ENCODE results near the gene PLA2G4B. TPM values are rescaled to one million over a fixed set of nuclear protein-coding genes. Genes with fewer than 3 reads are reported as not detected.

PLA2G4B gene
- total RNA-seq, 1 donor from 2014 or later: 2.9 TPM

GRCh38 chr15:41897363-41897799, 58.7 kb downstream of the PLA2G4B start:
- no peak for DNase-seq (ENCODE audit: low spot score)
- no peak overlapping the region for H3K27ac Mint-ChIP-seq (ENCODE audit: unreplicated experiment)
- TF ChIP-seq CTCF (IDR thresholded peaks at IDR 0.05; ENCODE audit: unreplicated experiment): no peak
- no peak overlapping the region for H3K4me3 Mint-ChIP-seq (ENCODE audit: unreplicated experiment)
- peaks cover 5% of the 10 kb centered on the region for H3K4me1 Mint-ChIP-seq (ENCODE audit: unreplicated experiment)
- H3K27me3 Mint-ChIP-seq (ENCODE audit: unreplicated experiment): peaks cover 12% of the 10 kb centered on the region
- H3K36me3 Mint-ChIP-seq (ENCODE audit: low read depth, unreplicated experiment): peaks cover 40% of the 10 kb centered on the region
- no peaks in the 10 kb centered on the region for H3K9me3 Mint-ChIP-seq (ENCODE audit: unreplicated experiment)

Small RNA genes within 50 kb of the gene (microRNA-seq; reads per million reads assigned to microRNA genes)
- gene MIR4310 (ENCODE audit: unreplicated experiment): not detected

Other genes with a start within 250 kb of the PLA2G4B start
- 48.0 TPM for gene MGA, start 178.4 kb upstream of the PLA2G4B start, total RNA-seq (ENCODE audit: unreplicated experiment)
- gene MAPKBP1, start 64.4 kb upstream of the PLA2G4B start, total RNA-seq (ENCODE audit: unreplicated experiment): 36.2 TPM
- gene JMJD7, start 10.8 kb upstream of the PLA2G4B start, total RNA-seq (ENCODE audit: unreplicated experiment): 13.8 TPM
- gene SPTBN5, start 55.2 kb downstream of the PLA2G4B start, total RNA-seq (ENCODE audit: unreplicated experiment): 9.4 TPM
- gene EHD4, start 133.7 kb downstream of the PLA2G4B start, total RNA-seq (ENCODE audit: unreplicated experiment): 64.9 TPM
- not detected for gene PLA2G4E, start 182.2 kb downstream of the PLA2G4B start, total RNA-seq (ENCODE audit: unreplicated experiment)

All from endothelial cell (in vitro differentiated cells).